ENCODE data around the gene HDAC5. TPM values are rescaled to one million over a fixed set of nuclear protein-coding genes. Genes with fewer than 3 reads are reported as not detected.
"Not testable (repeated sequence)": the region's sequence is repeated elsewhere in the genome, so short reads cannot be mapped to it uniquely, and the experiment has no call there.

The HDAC5 gene
- total RNA-seq, 1 donor from 2014 or later, result 185 TPM

DNA sequence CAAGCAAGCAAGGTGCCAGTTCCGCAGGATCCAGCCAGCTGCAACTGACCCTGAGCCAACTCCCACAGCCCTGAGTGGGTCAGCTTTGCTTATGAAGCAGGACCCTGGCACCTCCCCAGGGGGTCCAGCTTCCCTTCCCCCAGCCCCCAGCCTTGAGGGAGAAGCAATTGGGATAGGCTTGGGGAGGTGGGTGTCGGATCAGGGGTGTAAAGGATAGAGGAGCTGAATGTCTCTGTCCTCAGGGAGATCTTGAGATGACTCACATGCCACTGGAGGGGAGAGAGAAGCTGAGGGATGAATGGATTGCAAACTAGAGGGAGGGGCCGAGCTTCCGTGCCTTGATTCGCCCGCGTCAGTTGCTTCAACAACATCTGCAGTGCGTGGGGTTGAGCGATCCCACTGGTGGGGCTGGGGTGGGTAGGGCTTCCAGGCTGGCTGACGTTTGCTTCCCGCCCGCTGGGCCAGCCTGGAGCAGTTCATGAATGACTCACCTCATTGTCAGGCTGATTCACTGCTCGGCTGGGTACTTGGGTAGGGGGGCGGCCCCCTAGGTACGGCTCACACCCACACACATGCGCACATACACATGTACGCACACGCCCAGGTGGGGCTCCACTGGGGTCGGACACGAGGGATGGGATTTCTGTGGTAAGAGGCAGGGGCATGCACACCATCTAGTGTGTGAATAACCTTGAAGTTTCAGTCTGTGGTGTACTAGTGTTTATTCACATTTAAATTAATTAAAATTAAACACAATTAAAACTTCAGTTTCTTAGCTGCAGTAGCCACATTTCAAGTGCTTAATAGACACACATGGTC, 14.7 kb upstream of the HDAC5 start:
- Mint-ChIP-seq H3K36me3 (ENCODE audit: unreplicated experiment) (no peaks in the 10 kb centered on the region), H3K27ac (ENCODE audit: unreplicated experiment) (no peak overlapping the region), H3K9me3 (ENCODE audit: unreplicated experiment) (no peaks in the 10 kb centered on the region), H3K4me1 (ENCODE audit: low read depth, unreplicated experiment) (no peaks in the 10 kb centered on the region), H3K27me3 (ENCODE audit: unreplicated experiment) (peaks cover 2% of the 10 kb centered on the region), H3K4me3 (ENCODE audit: unreplicated experiment) (peak overlapping the region; percentile 12)
- TF ChIP-seq, protein P1, sequence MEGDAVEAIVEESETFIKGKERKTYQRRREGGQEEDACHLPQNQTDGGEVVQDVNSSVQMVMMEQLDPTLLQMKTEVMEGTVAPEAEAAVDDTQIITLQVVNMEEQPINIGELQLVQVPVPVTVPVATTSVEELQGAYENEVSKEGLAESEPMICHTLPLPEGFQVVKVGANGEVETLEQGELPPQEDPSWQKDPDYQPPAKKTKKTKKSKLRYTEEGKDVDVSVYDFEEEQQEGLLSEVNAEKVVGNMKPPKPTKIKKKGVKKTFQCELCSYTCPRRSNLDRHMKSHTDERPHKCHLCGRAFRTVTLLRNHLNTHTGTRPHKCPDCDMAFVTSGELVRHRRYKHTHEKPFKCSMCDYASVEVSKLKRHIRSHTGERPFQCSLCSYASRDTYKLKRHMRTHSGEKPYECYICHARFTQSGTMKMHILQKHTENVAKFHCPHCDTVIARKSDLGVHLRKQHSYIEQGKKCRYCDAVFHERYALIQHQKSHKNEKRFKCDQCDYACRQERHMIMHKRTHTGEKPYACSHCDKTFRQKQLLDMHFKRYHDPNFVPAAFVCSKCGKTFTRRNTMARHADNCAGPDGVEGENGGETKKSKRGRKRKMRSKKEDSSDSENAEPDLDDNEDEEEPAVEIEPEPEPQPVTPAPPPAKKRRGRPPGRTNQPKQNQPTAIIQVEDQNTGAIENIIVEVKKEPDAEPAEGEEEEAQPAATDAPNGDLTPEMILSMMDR (IDR thresholded peaks at IDR 0.05; ENCODE audit: partially characterized antibody, unreplicated experiment), result no peak
- peak; percentile 36 for DNase-seq

DNA sequence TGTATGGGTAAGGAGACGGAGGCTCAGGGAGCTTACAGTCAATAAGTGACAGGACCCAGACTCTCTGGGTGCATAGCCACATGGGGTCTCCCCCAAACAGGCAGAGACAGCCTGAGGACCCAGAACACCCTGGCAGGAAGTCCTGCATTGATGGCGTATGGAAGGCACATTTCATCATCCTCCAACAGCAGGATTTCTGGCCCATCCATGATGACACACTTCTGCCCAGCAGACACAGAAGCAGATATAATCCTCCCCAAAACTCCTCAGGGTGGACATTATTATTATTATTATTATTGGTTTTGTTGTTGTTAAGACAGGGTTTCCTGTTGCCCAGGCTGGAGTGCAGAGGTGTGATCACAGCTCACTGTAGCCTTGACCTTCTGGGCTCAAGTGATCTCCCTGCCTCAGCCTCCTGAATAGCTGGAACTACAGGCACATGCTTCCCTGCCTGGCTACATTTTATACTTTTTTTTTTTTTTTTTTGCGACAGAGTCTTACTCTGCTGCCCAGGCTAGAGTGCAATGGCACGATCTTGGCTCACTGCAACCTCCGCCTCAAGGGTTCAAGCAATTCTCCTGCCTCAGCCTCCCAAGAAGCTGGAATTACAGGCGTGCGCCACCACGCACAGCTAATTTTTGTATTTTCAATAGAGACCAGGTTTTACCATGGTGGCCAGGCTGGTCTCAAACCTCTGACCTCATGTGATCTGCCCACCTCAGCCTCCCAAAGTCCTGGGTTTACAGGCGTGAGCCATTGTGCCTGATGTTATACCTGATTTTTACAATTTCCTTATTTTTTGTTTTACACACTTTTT, 11.5 kb upstream of the HDAC5 start:
- TF ChIP-seq, protein P1 (IDR thresholded peaks at IDR 0.05; ENCODE audit: partially characterized antibody, unreplicated experiment), result no peak
- Mint-ChIP-seq H3K36me3 (ENCODE audit: unreplicated experiment) (no peaks in the 10 kb centered on the region), H3K9me3 (ENCODE audit: unreplicated experiment) (no peaks in the 10 kb centered on the region), H3K4me3 (ENCODE audit: unreplicated experiment) (no peak overlapping the region), H3K4me1 (ENCODE audit: low read depth, unreplicated experiment) (no peaks in the 10 kb centered on the region), H3K27me3 (ENCODE audit: unreplicated experiment) (peaks cover 2% of the 10 kb centered on the region), H3K27ac (ENCODE audit: unreplicated experiment) (no peak overlapping the region)
- no peak for DNase-seq

DNA sequence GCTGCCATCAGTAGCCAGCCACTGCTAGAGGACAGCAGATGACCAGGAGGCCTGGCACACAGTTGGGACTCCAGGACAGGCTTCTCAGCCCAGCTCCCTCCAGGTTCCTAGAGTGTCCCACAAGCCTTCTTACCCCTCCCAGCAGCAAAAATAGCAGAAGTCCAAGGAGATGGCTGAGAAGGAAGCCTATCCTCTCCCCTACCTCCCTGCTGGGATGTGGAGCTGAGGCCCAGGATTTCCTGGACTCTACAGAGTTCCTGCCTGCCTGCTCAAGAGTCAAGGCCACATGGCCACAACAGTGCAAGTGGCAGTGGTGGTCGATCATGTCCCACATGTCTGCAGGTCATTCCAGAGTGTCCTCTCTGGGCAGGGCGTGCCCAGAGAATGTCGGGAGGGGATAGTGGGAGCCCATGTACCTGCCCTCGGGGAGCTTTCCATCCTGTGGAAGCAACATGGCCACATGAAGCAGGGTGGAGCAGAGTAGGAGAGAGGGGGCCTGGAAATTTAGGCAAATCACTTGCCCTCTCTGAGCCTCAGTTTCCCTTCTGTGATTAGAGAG, 10.6 kb upstream of the HDAC5 start:
- H3K27me3 Mint-ChIP-seq (ENCODE audit: unreplicated experiment), result peaks cover 2% of the 10 kb centered on the region
- H3K36me3 Mint-ChIP-seq (ENCODE audit: unreplicated experiment), result no peaks in the 10 kb centered on the region
- H3K9me3 Mint-ChIP-seq (ENCODE audit: unreplicated experiment), result no peaks in the 10 kb centered on the region

DNA sequence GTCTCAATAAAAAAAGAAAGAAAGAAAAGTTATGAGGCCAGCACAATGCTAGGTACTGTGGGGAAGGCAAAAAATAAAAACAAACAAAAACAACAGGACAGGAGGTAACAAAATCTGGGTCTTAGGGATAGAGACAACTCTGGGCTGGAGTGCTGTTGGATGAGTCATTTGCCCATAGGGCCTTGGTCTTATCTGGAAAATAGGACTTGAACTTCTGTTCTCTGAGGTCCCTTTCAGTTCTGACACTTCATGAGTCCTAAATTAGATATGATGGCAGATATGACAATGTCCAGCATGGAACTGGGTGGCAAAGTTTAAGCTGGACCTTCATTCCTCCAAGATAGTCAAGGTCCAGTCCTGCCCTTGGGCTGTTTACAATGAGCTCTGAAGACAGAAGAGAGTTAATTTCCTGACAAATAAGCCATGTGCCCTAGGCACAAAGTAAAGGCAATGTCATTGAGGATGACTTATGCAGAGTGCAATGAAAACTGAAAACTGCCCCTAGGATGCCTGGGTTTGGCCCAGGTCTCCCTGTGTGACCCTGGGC, 8.9 kb upstream of the HDAC5 start:
- Mint-ChIP-seq H3K27ac (ENCODE audit: unreplicated experiment) (no peak overlapping the region), H3K4me3 (ENCODE audit: unreplicated experiment) (no peak overlapping the region), H3K27me3 (ENCODE audit: unreplicated experiment) (peaks cover 2% of the 10 kb centered on the region), H3K36me3 (ENCODE audit: unreplicated experiment) (no peaks in the 10 kb centered on the region), H3K9me3 (ENCODE audit: unreplicated experiment) (no peaks in the 10 kb centered on the region), H3K4me1 (ENCODE audit: low read depth, unreplicated experiment) (no peaks in the 10 kb centered on the region)
- TF ChIP-seq, protein P1 (IDR thresholded peaks at IDR 0.05; ENCODE audit: partially characterized antibody, unreplicated experiment), result no peak
- no peak for DNase-seq

More for the DNA sequence above, 10.6 kb upstream of the HDAC5 start:
- no peaks in the 10 kb centered on the region for H3K4me1 Mint-ChIP-seq (ENCODE audit: low read depth, unreplicated experiment)
- no peak overlapping the region for H3K4me3 Mint-ChIP-seq (ENCODE audit: unreplicated experiment)
- H3K27ac Mint-ChIP-seq (ENCODE audit: unreplicated experiment), result no peak overlapping the region
- TF ChIP-seq, protein P1 (IDR thresholded peaks at IDR 0.05; ENCODE audit: partially characterized antibody, unreplicated experiment), result no peak
- no peak for DNase-seq

DNA sequence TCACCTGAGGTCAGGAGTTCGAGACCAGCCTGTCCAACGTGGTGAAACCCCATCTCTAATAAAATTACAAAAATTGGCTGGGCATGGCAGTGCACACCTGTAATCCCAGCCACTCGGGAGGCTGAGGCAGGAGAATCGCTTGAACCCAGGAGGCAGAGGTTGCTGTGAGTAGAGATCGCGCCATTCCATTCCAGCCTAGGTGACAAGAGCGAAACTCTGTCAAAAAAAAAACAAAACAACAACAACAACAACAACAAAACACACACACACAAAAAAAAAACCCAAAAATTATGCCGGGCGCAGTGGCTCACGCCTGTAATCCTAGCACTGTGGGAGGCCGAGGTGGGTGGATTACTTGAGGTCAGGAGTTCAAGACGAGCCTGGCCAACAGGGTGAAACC, 7.9 kb upstream of the HDAC5 start:
- H3K9me3 Mint-ChIP-seq (ENCODE audit: unreplicated experiment); H3K27me3 Mint-ChIP-seq (ENCODE audit: unreplicated experiment); H3K36me3 Mint-ChIP-seq (ENCODE audit: unreplicated experiment); H3K4me3 Mint-ChIP-seq (ENCODE audit: unreplicated experiment); H3K4me1 Mint-ChIP-seq (ENCODE audit: low read depth, unreplicated experiment); DNase-seq; H3K27ac Mint-ChIP-seq (ENCODE audit: unreplicated experiment): not testable (repeated sequence)
